Activated CD4-positive, alpha-beta T cell treated with anti-CD3 and anti-CD28 coated beads, Interleukin-2, amount 50 U/mL, for 4 hours (primary cell): ENCODE results near the gene TLCD3A.
"Not testable (repeated sequence)": the region's sequence is repeated elsewhere in the genome, so short reads cannot be mapped to it uniquely, and the experiment has no call there.

ENCODE experiments used
- DNase-seq, 2 experiments: peaks; one replicate each; pipeline ENCODE4 v3.0.0-alpha.2; 2020

Gene TLCD3A

DNA sequence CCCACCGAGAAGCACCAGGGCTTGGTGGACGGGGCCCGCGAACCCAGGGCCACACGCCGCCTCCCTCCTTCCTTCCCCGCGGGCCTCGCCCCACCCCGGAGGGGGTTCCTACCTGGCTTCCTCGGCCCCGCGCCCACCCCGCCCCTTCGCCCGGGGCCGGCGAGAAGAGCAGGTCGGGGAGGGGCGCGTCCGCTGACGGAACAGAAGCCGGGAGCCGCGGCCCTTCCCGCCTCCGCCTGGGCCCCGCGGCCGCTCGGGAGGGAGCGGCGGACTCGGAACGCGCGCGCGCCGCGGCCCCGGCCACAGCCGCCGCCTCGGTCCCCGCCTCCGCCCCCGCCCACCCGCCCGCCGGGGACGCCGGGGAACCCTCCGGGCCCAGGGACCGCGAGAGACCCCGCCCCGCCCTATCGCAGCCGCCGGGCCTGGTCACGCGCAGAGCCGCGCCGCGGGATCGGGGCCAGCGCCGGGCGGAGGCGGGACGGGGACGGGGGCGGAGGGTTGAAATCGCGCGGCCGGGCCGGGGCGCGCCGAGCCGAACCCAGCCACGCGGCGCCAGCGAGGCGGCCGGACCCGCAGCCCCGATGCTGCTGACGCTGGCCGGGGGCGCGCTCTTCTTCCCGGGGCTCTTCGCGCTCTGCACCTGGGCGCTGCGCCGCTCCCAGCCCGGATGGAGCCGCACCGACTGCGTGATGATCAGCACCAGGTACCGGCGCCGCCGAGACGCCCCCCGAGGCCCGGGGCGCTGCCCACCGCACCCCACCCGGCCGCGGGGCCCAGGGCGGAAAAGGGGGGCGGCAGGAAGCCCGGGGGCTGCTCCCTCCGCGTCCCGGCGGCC is at the start of gene TLCD3A:
Gene TLCD3A (plus strand): TSS at position 530 of the 835 bp plus-strand sequence. CDS start 52 bp downstream, at position 582.
- peak in 1 of 2 experiments; percentile 35 for DNase-seq

DNA sequence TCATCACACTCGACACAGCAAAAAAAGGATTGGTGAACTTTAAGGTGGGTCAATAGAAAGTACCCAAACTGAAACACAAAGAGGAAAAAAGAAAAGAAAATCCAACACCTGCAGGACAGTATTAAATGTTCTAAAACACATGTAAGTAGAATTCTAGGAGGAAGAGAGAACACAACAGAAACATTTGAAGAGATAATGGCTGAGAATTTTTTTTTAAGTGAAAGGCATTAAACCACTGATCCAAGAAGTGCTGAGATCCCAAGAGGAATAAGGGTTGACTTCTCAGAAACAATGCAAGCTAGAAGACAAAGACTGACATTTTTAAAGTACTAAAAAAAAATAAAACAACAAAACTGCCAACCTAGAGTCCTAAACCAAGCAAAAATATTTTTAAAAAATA is 49.4 kb upstream of the TLCD3A start:
- DNase-seq = no peak

DNA sequence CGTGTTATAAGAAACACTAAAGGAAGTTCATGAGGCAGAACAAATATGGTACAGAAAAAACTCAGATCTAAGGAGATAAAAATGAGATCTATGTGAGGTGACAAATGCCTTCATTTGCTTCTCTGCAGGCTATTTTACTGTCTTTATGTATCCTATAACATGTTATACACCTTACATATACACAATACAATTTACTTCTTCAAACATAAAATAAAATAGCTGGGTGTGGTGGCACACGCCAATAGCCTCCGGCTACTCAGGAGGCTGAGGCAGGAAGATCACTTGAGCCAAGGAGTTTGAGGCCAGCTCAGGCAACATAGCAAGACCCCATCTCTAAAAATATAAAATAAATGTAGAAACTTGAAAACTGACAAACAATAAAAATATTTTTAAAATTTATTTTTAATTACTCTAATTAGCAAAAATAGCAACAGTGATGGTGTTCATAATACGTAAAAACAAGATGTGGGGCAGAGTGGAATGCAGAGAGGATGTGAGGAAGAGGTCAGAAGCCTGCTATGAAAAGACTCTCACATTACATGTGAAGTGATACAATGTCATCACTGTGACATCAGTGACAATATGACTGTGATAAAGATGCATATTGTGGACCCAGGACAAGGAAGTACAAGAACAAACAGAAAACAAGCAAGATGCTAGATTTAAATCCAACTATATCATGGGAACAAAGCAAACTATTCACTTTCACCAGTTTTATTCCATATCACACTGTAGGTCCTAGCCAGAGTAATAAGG is 48.7 kb upstream of the TLCD3A start:
- no peak for DNase-seq

DNA sequence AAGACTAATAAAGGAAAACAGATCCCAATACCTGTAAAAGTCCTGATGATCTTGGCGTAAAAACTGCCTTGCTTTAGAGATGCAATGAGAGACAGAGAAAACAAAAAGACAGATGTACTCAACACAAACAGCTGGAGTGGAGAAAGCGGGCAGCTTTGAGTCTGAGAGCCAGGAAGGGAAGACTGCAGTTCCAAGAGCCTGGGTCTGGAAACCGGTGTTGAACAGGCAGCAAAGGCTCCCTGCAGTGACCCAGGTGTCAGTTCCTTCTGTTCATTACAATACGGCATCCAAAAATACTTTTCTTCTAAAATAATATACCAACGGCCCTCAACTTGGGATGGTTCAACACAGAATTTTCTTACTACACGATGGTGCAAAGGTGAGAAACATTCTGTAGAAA is 47.4 kb upstream of the TLCD3A start:
- DNase-seq = no peak

DNA sequence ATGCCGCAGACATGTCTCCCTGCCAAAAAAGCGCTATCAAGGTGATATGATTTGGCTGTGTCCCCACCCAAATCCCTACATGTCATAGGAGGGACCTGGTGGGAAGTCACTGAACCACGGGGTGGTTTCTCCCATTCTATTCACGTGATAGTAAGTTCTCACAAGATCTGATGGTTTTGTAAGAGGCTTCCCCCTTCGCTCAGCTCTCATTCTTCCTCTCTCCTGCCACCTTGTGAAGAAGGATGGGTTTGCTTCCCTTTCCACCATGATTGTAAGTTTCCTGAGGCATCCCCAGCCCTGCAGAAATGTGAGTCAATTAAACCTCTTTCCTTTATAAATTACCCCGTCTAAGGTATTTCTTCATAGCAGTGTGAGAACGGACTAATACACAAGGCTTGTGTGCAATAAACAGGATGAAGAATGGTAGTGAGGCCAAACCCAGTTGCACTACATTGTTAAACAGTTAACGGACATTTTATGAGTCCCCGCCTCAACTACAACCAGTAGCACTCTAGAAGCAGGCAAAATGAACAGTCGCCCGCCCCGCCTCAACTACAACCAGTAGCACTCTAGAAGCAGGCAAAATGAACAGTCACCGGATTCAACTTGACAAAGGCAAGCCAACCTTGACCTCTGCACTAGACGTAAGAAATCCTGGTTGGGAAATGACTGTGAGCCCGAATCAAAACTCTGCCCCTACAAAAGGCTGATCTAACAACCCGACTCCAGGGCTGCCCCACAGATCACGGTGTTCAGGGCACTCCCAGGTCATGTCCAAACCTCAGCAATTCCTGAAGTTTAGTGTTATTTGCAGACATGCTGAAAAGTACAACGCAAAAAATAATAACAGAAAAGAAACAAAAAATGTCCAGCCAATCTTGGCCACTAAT is 44.1 kb upstream of the TLCD3A start:
- no peak for DNase-seq

DNA sequence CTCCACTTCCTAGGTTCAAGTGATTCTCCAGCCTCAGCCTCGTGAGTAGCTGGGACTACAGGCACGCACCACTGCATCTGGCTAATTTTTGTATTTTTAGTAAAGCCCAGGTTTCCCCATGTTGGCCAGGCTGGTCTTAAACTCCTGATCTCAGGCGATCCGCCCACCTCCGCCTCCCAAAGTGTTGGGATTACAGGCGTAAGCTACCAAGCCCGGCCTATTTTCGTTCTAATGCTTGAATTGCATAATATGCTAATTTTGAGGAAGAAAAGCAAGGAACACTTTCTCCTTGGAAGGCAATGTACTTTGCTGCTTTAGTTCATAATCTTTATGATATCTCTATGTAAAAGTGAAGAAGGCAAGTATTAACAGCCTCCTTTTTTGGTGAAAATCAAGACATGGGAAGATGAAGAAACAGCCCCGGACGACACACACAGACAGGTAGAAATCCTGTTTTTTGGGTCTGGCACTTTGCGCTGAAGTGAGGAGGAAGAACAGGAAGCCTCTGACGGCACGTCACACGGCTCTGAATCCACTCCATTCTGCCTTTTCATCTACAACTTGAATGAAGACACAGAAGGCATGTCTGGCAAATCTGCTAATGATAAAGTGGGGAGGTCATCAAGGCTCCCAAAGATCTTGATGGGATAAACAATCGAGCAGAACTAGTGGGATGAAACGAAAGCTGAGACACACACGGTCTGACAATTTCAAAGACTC is 42.7 kb upstream of the TLCD3A start:
- no peak for DNase-seq

DNA sequence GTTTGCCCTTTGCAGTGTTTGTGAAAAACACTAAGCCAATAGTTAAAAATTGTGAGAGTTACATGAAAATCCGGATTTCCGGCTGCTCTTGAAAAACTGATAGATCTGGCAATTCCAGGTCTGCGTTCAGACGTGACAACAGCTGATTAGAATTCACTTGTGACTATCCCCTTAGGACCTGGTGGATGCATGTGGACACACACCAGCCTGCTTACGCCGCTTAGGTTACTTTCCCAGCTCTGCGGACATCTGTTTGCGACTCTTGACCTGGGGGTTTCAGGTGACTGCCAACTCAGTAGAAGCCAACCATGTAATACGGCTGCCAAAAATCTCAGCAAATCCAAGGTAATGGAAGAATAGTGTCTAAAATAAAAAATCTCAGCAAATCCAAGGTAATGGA is 42.0 kb upstream of the TLCD3A start:
- no peak for DNase-seq

DNA sequence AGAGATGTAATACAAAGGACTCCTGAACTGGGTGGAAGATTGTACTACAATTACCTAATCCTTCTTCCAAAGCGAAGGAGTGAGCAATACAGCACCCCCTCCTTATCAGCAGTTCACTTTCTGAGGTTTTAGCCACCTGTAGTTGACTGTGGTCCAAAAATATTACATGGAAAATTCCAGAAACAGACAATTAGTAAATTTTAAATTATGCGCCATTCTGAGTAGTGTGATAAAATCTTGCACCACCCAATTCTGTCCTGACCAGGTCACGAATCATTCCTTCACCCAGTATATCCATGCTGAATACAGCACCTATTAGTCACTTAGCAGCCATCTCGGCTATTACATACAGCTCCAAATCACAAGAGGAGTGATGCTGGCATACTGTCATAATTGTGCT is 41.0 kb upstream of the TLCD3A start:
- DNase-seq = no peak

DNA sequence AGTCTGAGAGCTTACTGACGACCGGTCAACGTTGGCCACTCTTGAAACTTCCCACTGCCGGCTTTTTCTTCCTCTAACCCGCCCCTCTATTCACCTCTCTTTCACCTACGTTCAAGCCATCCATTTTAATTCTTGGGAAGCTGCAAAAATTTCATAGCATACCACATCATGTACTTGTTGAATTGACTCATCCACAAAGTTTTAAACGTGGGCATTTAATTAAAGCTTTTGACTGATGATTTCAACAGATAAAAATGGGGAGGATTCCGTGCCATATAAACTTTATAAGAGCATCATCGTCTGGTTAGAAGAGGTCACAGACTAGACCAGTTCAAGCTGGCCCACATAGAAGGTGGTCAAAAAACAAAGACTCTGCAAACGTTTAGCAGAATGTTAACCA is 40.3 kb upstream of the TLCD3A start:
- no peak for DNase-seq

DNA sequence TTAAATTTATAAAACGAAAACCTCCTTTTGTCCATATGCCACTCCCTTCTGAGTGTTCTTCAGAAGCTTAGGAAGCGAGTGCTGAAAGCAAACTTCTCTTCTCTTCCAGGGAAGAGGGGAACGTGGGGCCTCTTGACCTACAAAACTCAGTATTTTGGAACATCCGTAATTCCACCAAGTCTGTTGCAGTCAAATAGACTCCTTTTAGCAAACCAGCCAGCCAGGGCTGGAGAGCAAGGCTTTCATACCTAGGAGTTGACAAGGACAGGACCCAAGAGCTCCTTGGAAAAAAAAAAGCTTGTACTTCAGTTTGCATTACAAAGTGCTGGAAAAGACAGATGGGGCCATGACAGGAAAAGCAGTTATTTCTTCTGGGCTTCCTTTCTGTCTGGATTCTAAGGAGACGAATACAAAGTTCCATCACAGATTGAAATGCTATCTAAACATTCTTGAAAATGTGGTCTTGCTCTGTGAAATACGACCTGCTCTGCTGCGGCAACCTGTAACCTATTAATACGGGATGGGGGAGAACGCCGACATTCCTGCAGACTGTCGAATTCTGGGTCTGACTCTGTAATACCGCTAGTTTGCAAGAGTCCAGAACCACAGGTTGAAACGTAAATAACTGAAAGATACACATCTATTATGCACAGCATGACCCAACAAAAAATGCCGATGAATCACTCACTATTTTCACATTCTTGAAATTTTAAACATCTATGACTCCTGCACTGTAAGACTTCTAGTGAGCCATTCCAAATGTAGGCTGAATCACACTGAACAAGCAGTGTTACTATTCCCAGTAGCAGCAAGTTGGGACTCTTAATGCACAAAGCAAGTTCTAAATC is 38.4 kb upstream of the TLCD3A start:
- DNase-seq = no peak

DNA sequence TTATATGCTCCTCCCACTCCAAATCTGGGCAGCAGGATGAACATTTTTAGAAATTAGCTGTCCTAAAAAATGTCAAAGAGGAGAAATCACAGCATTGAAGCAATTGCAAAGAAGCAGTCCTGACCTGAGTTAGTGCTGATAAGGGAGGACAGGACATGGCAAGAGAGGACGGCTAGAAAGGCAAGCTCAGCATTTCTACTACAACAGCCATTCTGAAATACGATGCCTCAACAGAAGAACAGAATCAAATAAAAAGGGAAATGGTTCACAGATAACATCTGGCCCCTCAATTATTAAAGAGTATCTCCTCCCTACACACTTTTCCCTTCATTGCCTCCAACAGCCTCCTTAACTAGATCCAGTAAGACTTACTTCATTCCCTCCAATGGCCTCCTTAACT is 36.0 kb upstream of the TLCD3A start:
- DNase-seq = no peak

DNA sequence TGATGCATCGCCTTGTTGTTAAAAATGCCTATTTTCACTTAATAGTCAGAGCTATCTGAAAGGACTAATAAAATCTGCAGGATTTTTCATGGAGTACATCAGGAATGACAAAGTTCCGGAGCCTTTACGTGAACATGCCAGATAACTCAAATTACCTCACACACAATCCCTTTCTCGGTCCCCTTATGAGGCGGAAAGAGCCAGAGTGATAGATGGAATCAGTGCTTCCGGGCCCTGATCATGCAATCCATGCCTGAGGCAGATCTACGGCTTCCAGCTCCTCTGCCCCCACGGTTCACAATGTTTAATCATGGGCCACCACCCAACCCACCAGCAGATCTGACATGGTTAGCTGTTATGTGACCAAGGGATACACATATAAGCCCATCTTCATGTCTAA is 34.7 kb upstream of the TLCD3A start:
- DNase-seq = no peak

DNA sequence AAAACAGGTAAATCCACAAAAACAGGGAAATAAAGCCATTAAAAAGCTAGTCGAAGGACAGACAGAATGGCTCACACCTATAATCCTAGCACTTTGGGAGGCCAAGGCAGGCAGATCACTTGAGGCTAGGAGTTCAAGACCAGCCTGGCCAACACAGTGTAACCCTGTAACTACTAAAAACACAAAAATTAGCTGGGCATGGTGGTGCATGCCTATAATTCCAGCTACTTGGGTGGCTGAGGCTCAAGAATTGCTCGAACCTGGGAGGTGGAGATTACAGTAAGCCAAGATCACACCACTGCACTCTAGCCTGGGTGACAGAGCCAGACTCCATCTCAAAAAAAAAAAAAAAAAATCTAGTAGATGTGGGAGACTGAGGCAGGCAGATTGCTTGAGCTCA is 34.3 kb upstream of the TLCD3A start:
- DNase-seq = not testable (repeated sequence)

DNA sequence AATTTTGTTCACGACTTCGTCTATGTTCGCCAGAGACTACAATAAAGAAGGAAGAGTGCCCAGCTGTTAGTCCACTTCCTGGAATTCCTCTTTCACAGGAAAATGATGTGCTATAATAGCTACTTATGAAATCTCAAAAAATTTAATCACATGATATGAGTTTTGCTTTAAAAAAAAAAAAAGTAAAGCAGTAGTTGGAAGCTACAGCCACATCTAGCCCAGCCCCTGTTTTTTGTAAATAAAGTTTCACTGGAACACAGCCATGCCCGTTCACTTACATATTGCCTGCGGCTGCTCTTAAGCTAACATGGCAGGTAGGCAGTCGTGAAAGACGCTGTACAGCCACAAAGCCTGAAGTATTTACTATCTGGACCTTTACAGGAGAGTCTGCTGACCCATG is 33.1 kb upstream of the TLCD3A start:
- no peak for DNase-seq

DNA sequence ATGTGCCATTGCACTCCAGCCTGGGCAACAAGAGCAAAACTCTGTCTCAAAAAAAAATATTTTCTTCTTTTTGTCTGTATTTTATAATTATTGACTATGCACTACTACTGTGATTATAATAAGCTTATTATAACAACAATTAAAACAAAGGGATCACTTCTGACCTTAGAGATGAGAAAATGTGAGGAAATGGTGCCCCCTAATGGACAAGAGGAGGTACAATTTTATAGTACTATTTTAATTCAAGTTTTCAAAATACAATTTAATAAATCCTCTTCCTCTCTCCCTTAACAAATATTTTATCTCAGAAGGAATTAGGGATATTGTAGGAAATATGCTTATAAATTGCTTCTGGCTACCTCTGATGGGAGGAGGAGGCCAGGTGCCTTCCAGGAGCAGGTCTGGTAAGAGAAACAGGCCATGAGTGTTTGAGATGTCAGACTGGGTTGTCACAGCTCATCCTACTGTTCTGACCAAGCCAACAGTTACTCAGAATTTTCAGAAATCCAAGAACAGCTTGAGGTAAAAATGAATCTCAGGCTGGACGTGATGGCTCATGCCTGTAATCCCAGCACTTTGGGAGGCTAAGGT is 31.8 kb upstream of the TLCD3A start:
- no peak for DNase-seq

DNA sequence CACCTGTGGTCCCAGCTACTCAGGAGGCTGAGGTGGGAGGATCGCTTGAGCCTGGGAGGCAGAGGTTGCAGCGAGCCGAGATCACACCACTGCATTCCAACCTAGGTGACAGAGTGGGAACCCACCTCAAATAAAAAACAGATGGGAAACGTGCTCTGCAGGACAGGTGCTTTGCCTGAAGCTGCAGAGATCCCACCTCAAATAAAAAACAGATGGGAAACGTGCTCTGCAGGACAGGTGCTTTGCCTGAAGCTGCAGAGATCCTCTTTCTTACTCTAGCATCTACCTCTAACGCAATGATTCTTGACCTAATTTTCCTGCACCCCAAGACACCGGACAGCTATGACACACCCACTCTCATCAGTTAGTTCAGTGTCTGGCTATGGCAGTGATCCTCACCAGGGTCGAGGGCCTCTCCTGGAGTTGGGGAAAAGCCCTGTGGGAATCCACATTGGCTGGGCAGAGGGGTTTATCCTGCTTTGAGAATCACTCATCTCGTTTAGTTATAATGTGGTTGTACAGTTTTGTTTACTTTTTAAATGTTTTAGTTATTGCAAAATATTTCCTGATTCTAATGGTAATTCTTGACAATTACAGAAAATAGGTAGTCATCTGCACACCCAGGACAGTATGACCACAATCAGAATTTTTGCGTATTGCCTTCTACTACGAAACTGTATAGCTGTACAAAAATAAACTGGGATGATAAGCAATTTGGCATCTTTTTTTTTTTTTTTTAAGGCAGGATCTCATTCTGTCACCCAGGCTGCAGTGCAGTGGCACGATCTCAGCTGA is 29.1 kb upstream of the TLCD3A start:
- no peak for DNase-seq

DNA sequence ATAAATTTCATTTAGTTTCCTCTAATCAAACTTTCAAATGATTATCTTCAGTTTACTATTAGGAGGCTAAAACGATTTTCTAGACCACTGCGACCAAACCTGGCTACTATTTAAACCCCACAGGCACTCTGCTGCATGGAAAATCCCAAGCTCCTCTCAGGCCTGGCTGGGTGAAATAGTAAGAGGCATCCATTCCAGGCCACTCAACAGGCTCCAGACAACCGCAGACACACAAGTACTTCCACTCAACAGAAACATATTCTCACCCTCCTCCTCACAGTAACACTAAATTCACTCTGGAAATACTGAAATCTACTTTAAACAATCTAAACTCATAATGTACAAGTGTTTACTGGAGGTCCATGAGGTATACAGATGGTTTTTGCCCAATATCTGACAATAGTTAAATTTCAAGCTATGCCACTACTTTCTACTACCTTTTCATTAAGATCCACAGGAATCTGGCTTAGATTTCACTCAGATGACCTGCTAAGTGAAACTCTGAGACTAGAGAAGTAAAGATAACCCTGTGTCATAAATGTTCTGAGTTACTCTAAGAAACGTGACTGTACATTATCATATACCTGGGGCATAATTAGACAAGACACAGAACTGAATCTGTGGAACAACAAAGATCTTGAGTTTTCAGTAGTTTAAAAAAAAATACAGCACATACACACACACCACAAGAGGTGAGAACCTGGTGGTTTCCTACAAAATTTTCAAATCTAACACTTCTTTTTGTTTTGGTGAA is 28.1 kb upstream of the TLCD3A start:
- no peak for DNase-seq

DNA sequence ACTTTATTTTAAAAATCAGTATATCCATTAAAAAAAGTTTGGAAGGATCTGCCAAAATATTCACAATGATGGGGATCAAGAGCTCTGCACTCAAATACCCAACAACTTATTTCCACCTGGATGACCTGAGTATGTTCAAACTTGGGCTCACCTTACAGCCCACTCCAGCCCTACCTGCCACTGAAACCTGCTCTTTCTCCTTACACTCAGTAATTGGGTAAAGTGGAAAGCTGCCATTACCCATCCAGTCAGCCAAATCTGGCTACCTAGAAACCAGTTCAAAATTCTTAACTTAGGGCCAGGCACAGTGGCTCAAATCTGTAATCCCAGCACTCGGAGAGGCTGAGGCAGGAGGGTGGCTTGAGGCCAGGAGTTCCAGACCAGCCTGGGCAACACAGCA is 27.4 kb upstream of the TLCD3A start:
- DNase-seq = no peak

DNA sequence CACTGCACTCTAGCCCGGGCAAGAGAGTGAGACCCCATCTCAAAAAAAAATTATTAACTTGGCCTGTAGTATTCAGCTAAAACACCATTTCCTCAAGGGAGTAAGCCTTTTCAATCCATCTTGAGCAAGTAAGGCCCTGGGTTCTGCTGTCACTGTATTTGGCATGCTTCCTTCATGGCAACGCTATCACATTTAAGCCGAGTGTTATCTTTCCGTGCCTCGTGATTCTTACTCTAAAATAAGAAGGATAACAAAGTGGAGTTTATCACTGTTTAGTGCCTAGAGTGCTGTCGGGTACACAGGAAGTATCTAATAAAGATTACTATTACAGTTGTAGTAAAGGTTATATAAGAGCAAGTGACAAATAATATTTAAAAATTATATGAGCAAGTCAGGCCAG is 26.5 kb upstream of the TLCD3A start:
- DNase-seq = no peak

DNA sequence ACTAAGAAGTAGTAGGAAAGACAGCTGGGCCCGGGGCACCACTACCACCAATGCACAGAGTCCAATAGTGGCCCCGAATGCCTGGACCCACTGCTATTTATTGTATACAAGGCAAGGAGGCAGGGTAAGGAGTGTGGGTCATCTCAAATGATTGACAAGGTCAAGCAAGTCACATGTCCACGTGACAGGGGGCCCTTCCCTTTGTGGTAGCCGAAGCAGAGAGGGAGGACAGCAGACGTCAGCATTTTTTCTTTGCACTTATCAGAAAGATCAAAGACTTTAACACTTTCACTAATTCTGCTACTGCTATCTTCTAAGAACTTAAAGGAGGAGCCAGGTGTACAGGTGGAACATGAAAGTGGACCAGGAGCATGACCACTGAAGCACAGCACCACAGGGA is 24.3 kb upstream of the TLCD3A start:
- no peak for DNase-seq
